Upper lobe of left lung (tissue), 4 donors: ENCODE results near the gene FRMPD4.

Experiments used
- CTCF ChIP-seq, 6 experiments: fragments of 450-650 bp in 4 of 6; fragments of 200-600 bp in 2 of 6; sonication (generic) in 2 of 6; IDR thresholded peaks; one replicate each; pipeline ENCODE4 v1.5.1; 2016 to 2019; ENCODE audit warnings: antibody characterized with exemption in 6 of 6
- EP300 ChIP-seq, 4 donors: sonication (generic); formaldehyde crosslinking; IDR thresholded peaks; one replicate each; pipeline ENCODE4 v1.5.1; 2017; ENCODE audit warnings: antibody characterized with exemption in 4 of 4, control low read depth in 2 of 4
- POLR2A ChIP-seq, 4 donors: fragments of 450-650 bp; IDR thresholded peaks; one replicate each; pipeline ENCODE4 v1.5.1; 2016 to 2017; ENCODE audit warnings: antibody characterized with exemption in 4 of 4, mild to moderate bottlenecking in 2 of 4
- POLR2AphosphoS5 ChIP-seq, 2 donors: sonication (generic); formaldehyde crosslinking; IDR thresholded peaks; one replicate each; pipeline ENCODE4 v1.5.1; 2017; ENCODE audit warnings: antibody characterized with exemption in 2 of 2

- TF ChIP-seq POLR2AphosphoS5 (IDR thresholded peaks at IDR 0.05) (no peak), CTCF (IDR thresholded peaks at IDR 0.05) (no peak), POLR2A (IDR thresholded peaks at IDR 0.05) (no peak), EP300 (IDR thresholded peaks at IDR 0.05) (no peak)
Observed at GRCh38 chrX:12570859-12571501, 432.7 kb downstream of the FRMPD4 start.
